Endothelial cell of umbilical vein (primary cell): ENCODE results near the gene KMT2B. TPM values are rescaled to one million over a fixed set of nuclear protein-coding genes. Genes with fewer than 3 reads are reported as not detected.

ENCODE experiments used
- BruUV-seq: library from RNA; stranded (reverse); fragments of 400-500 nt; replicated peaks from 2 replicates; lab custom pipeline; 2021; lab: Mats Ljungman, UMichigan
- CTCF ChIA-PET: fragments of 300-600, 350-600 bp; sonication (Branson Sonifier 250); formaldehyde crosslinking; loops from one replicate; lab custom pipeline; 2021; ENCODE audit warnings: antibody characterized with exemption, inconsistent platforms; lab: Charles Lee
- POLR2A ChIA-PET: fragments of 300-600, 350-600 bp; sonication (Branson Sonifier 250); formaldehyde crosslinking; loops from one replicate; lab custom pipeline; 2021; ENCODE audit warnings: antibody characterized with exemption, inconsistent platforms; lab: Charles Lee
- DNase-seq: peaks from one replicate; pipeline ENCODE4 v3.0.0-alpha.2; 2011; ENCODE audit warnings: low read depth, low spot score
- FAIRE-seq: peaks from 2 replicates; lab custom pipeline; 2011; peaks lifted over from hg19 to GRCh38; lab: Jason Lieb, UNC
- H2AFZ ChIP-seq: 2 replicates; pipeline ENCODE4 v1.6.0; 2012; ENCODE audit warnings: low read depth, low read length, control low read depth, inconsistent platforms
- H3K27ac ChIP-seq: 2 replicates; pipeline ENCODE4 v1.5.1; 2011; ENCODE audit warnings: low read depth, mild to moderate bottlenecking, control low read depth, low read length, moderate library complexity; ENCODE audit not compliant: insufficient read depth
- H3K27me3 ChIP-seq, 2 experiments: 2 replicates each; pipeline versions ENCODE4 v1.6.0 to v1.6.1; 2011; ENCODE audit warnings: low read length in 2 of 2, mixed read lengths in 1 of 2; ENCODE audit not compliant: control insufficient read depth in 2 of 2, insufficient read depth in 2 of 2
- H3K36me3 ChIP-seq, 2 experiments: 2 replicates in 1 of 2; 3 replicates in 1 of 2; pipeline ENCODE4 v1.5.1; 2011; ENCODE audit warnings: low read length in 2 of 2, mild to moderate bottlenecking in 1 of 2, moderate library complexity in 1 of 2; ENCODE audit not compliant: control insufficient read depth in 2 of 2, insufficient read depth in 2 of 2; ENCODE audit errors: extremely low read depth in 1 of 2
- H3K4me1 ChIP-seq: 3 replicates; pipeline ENCODE4 v1.5.1; 2011; ENCODE audit warnings: mild to moderate bottlenecking, low read length; ENCODE audit not compliant: control insufficient read depth, insufficient read depth; ENCODE audit errors: extremely low read depth
- H3K4me2 ChIP-seq: 2 replicates; pipeline ENCODE4 v1.6.1; 2011; ENCODE audit warnings: low read length, control low read depth, mixed read lengths; ENCODE audit not compliant: insufficient read depth
- H3K4me3 ChIP-seq, 3 experiments: fragments of 200-600 bp in 1 of 3; sonication (generic), shearing (Covaris generic) in 1 of 3; replicated peaks in 1 of 3; 2 replicates each; pipeline ENCODE4 v1.5.1; 2011 to 2016; ENCODE audit warnings: control low read depth in 3 of 3, low read length in 3 of 3, mild to moderate bottlenecking in 2 of 3, inconsistent platforms in 1 of 3, low read depth in 1 of 3, moderate library complexity in 1 of 3; ENCODE audit not compliant: insufficient read depth in 1 of 3
- H3K79me2 ChIP-seq: 2 replicates; pipeline ENCODE4 v1.6.0; 2012; ENCODE audit warnings: low read length, inconsistent platforms; ENCODE audit not compliant: control insufficient read depth, insufficient read depth
- H3K9ac ChIP-seq: replicated peaks from 2 replicates; pipeline ENCODE3; 2011; ENCODE audit warnings: low read length, control low read depth; ENCODE audit not compliant: insufficient read depth; ENCODE audit errors: extremely low read depth
- H3K9me1 ChIP-seq: replicated peaks from 3 replicates; pipeline ENCODE4 v1.6.0; 2011; ENCODE audit warnings: mild to moderate bottlenecking, low read length; ENCODE audit not compliant: control insufficient read depth, insufficient read depth; ENCODE audit errors: extremely low read depth
- H3K9me3 ChIP-seq: replicated peaks from 2 replicates; pipeline ENCODE4 v1.5.1; 2012; ENCODE audit warnings: low read length, inconsistent platforms; ENCODE audit not compliant: control insufficient read depth, insufficient read depth
- H4K20me1 ChIP-seq: replicated peaks from 2 replicates; pipeline ENCODE3; 2011; ENCODE audit warnings: mild to moderate bottlenecking, low read length; ENCODE audit not compliant: control insufficient read depth, insufficient read depth; ENCODE audit errors: extremely low read depth
- CTCF ChIP-seq, 2 donors: IDR thresholded peaks; 1 replicate in 1 of 2; 2 replicates in 1 of 2; pipeline ENCODE4 v1.5.1; 2011; ENCODE audit warnings: low read length in 2 of 2, mild to moderate bottlenecking in 2 of 2, moderate library complexity in 2 of 2, control low read depth in 1 of 2, inconsistent platforms in 1 of 2, low read depth in 1 of 2; ENCODE audit not compliant: insufficient read depth in 1 of 2; ENCODE audit errors: extremely low read depth in 1 of 2
- EZH2 ChIP-seq: IDR thresholded peaks from 2 replicates; pipeline ENCODE4 v1.6.1; 2012; ENCODE audit warnings: borderline replicate concordance, low read depth, mild to moderate bottlenecking, moderate library complexity, low read length, inconsistent platforms; ENCODE audit not compliant: severe bottlenecking
- FOS ChIP-seq: IDR thresholded peaks from 2 replicates; pipeline ENCODE4 v1.6.1; 2011; ENCODE audit warnings: mild to moderate bottlenecking, low read length, moderate library complexity, borderline replicate concordance; ENCODE audit not compliant: insufficient read depth
- GATA2 ChIP-seq: IDR thresholded peaks from 2 replicates; pipeline ENCODE4 v1.7.0; 2011; ENCODE audit warnings: low read depth, mild to moderate bottlenecking, moderate library complexity, mixed read lengths, low read length; ENCODE audit not compliant: insufficient read length, insufficient read depth
- JUN ChIP-seq: IDR thresholded peaks from 2 replicates; pipeline ENCODE4 v1.6.1; 2011; ENCODE audit warnings: borderline replicate concordance, low read depth; ENCODE audit not compliant: insufficient read length, insufficient read depth
- MAX ChIP-seq: IDR thresholded peaks from 2 replicates; pipeline ENCODE4 v1.6.1; 2011; ENCODE audit not compliant: insufficient read depth, insufficient read length
- MYC ChIP-seq: IDR thresholded peaks from one replicate; pipeline ENCODE4 v1.6.1; 2011; ENCODE audit warnings: mild to moderate bottlenecking, low read depth, low read length
- dilution Hi-C: fragments of 300-500 bp; cut with MboI; formaldehyde crosslinking; loops from one replicate; pipeline ENCODE4 v1.15.0; 2019; ENCODE audit warnings: low sequenced_read_pairs; ENCODE audit not compliant: extremely low pct_ligation_motif_present
- intact Hi-C: fragments of 100-400 bp; cut with micrococcal nuclease; formaldehyde crosslinking; loops from one replicate; pipeline ENCODE4 v1.10.0; 2022
- polyA plus RNA-seq, 4 experiments: library from polyadenylated mRNA; depleted of rRNA in 3 of 4; stranded (reverse) in 3 of 4; unstranded in 1 of 4; fragments of >200 nt; gene quantifications; 2 replicates each; pipeline versions ENCODE4 v1.2.1 to v1.2.3, GENCODE V29; 2011 to 2012; ENCODE audit warnings: missing spikeins in 1 of 4
- total RNA-seq: library from RNA; stranded (reverse); gene quantifications from 2 replicates; pipeline ENCODE4 v1.2.3, GENCODE V29; 2021

Gene KMT2B
- total and polyA plus RNA-seq, 2 donors (not counting 3 experiments of a cell fraction or from before 2014, with no cell fraction given): 28.4 to 37.2 TPM

GRCh38 chr19:35742121-35742724, 24.4 kb downstream of the KMT2B start, which contains the start of gene IGFLR1:
TSS of gene IGFLR1 (minus strand) at chr19:35742452. CDS start at chr19:35741180, 1,272 bp downstream.
- H3K79me2 ChIP-seq: peaks cover 9% of the 10 kb centered on the region
- no peak within 1 kb of the TSS for H3K27ac ChIP-seq
- H3K4me1 ChIP-seq: peaks cover 24% of the 10 kb centered on the region
- TF ChIP-seq JUN: no peak
- no peak for TF ChIP-seq EZH2
- no peak for TF ChIP-seq FOS
- TF ChIP-seq MYC: no peak
- no peak for TF ChIP-seq MAX
- H3K4me2 ChIP-seq: no peak within 1 kb of the TSS
- H3K9me3 ChIP-seq: no peaks in the 10 kb centered on the region
- no TSS peak for BruUV-seq
- CTCF ChIA-PET: no interaction called here
- no peaks in the 10 kb centered on the region for H4K20me1 ChIP-seq
- POLR2A ChIA-PET: no interaction called here
- H3K4me3 ChIP-seq: no peak within 1 kb of the TSS
- no peaks in the 10 kb centered on the region for H3K9me1 ChIP-seq
- intact Hi-C loops (no loop called here), dilution Hi-C loops (no loop called here)
- H3K27me3 ChIP-seq: no peaks in the 10 kb centered on the region
- H2AFZ ChIP-seq: no peak within 1 kb of the TSS
- H3K9ac ChIP-seq: no peak within 1 kb of the TSS
- no peak for FAIRE-seq
- DNase-seq: no peak
- peaks cover under 1 to 13% of the 10 kb centered on the region in 2 experiments for H3K36me3 ChIP-seq

GRCh38 chr19:35743640-35744429, 26.0 kb downstream of the KMT2B start:
- dilution Hi-C loops (no loop called here), intact Hi-C loops (loop anchor here (2.0 kb wide), 1 partner anchor 15 kb away; the partner anchor contains the start of gene PROSER3)
- ChIA-PET CTCF (interaction anchor here (0.7 to 1.9 kb wide), 6 partner anchors 12 to 189 kb away, joined by 3 to 7 read pairs (median 4); partner anchors contain the start of gene KMT2B), POLR2A (interaction anchor here (0.6 kb wide), 1 partner anchor 106 kb away, joined by 4 read pairs; no protein-coding TSS in a partner anchor)
- no peak for TF ChIP-seq CTCF (IDR thresholded peaks at IDR 0.05; ENCODE audit: extremely low read depth in 1 of 2, insufficient read depth in 1 of 2, low read depth in 1 of 2, low read length in 2 of 2)
- no peak for TF ChIP-seq GATA2
- BruUV-seq: no TSS peak
- H3K4me1 ChIP-seq: peaks cover 24% of the 10 kb centered on the region
- no peaks in the 10 kb centered on the region for H3K27me3 ChIP-seq
- H3K9me3 ChIP-seq: no peaks in the 10 kb centered on the region
- no peaks in the 10 kb centered on the region for H4K20me1 ChIP-seq
- H3K4me3 ChIP-seq: no peak overlapping the region
- H3K9ac ChIP-seq: no peak overlapping the region
- H3K4me2 ChIP-seq: no peak overlapping the region
- H2AFZ ChIP-seq: no peak overlapping the region
- H3K79me2 ChIP-seq: peaks cover 12% of the 10 kb centered on the region
- FAIRE-seq (no peak), DNase-seq (no peak)
- no peaks in the 10 kb centered on the region for H3K9me1 ChIP-seq
- no peak overlapping the region for H3K27ac ChIP-seq
- H3K36me3 ChIP-seq: no peaks in the 10 kb centered on the region
